ENCODE measurements around the gene SMURF1.
A peak's percentile ranks its signal among the peaks of the same experiment; 100 is the strongest.
"Not testable (repeated sequence)": the region's sequence is repeated elsewhere in the genome, so short reads cannot be mapped to it uniquely, and the experiment has no call there.

Gene SMURF1

GRCh38 chr7:99143853-99144672 lies at the start of gene SMURF1:
TSS of gene SMURF1 (minus strand) at chr7:99144108. CDS start at chr7:99143780, 328 bp downstream.
- no peak for DNase-seq (ENCODE audit: low spot score)

GRCh38 chr7:99191869-99192596 lies 48.1 kb upstream of the SMURF1 start:
- no peak for DNase-seq (ENCODE audit: low spot score)

GRCh38 chr7:99190359-99191009 lies 46.6 kb upstream of the SMURF1 start:
- DNase-seq (ENCODE audit: low spot score) = no peak

GRCh38 chr7:99189222-99189621 lies 45.3 kb upstream of the SMURF1 start:
- no peak for DNase-seq (ENCODE audit: low spot score)

- DNase-seq (ENCODE audit: low spot score) = no peak
These were observed 44.3 kb upstream of the SMURF1 start for GRCh38 chr7:99188221-99188620.

GRCh38 chr7:99184532-99185218 lies 40.8 kb upstream of the SMURF1 start:
- no peak for DNase-seq (ENCODE audit: low spot score)

- no peak for DNase-seq (ENCODE audit: low spot score)
These were observed 36.3 kb upstream of the SMURF1 start for GRCh38 chr7:99180067-99180650.

GRCh38 chr7:99177165-99177564 lies 33.3 kb upstream of the SMURF1 start:
- no peak for DNase-seq (ENCODE audit: low spot score)

GRCh38 chr7:99173787-99174186 lies 29.9 kb upstream of the SMURF1 start:
- no peak for DNase-seq (ENCODE audit: low spot score)

- no peak for DNase-seq (ENCODE audit: low spot score)
These were observed 27.8 kb upstream of the SMURF1 start for GRCh38 chr7:99171731-99172130.

GRCh38 chr7:99170730-99171074 lies 26.8 kb upstream of the SMURF1 start:
- DNase-seq (ENCODE audit: low spot score) = no peak

GRCh38 chr7:99170065-99170729 lies 26.3 kb upstream of the SMURF1 start:
- DNase-seq (ENCODE audit: low spot score) = no peak

GRCh38 chr7:99167072-99167471 lies 23.2 kb upstream of the SMURF1 start:
- DNase-seq (ENCODE audit: low spot score) = no peak

- no peak for DNase-seq (ENCODE audit: low spot score)
These were observed 21.9 kb upstream of the SMURF1 start for GRCh38 chr7:99165816-99166215.

- DNase-seq (ENCODE audit: low spot score) = not testable (repeated sequence)
These were observed 19.8 kb upstream of the SMURF1 start for GRCh38 chr7:99163669-99164068.

- DNase-seq (ENCODE audit: low spot score) = no peak
These were observed 12.7 kb upstream of the SMURF1 start for GRCh38 chr7:99156649-99157048.

- DNase-seq (ENCODE audit: low spot score) = no peak
These were observed 11.3 kb upstream of the SMURF1 start for GRCh38 chr7:99155211-99155610.

GRCh38 chr7:99146979-99147378 lies 3.1 kb upstream of the SMURF1 start:
- no peak for DNase-seq (ENCODE audit: low spot score)

- no peak for DNase-seq (ENCODE audit: low spot score)
These were observed 421 bp downstream of the SMURF1 start for GRCh38 chr7:99143521-99143852.

GRCh38 chr7:99142727-99143520 lies 984 bp downstream of the SMURF1 start:
- DNase-seq (ENCODE audit: low spot score) = peak; percentile 87
